HepG2 (cell line): ENCODE results near the gene MEGF6. TPM values are rescaled to one million over a fixed set of nuclear protein-coding genes. Genes with fewer than 3 reads are reported as not detected.

ENCODE experiments used
- DBP ChIP-seq: sonication (generic); formaldehyde crosslinking; IDR thresholded peaks from 2 replicates; pipeline ENCODE4 v1.4.0; 2020; ENCODE audit warnings: missing genetic modification reagents; ENCODE audit errors: not compliant biosample characterization
- NFKBIZ ChIP-seq: IDR thresholded peaks from 2 replicates; pipeline ENCODE4 v1.6.1; 2018; ENCODE audit warnings: missing genetic modification reagents, missing compliant biosample characterization
- REXO4 ChIP-seq: sonication (generic); formaldehyde crosslinking; IDR thresholded peaks from 2 replicates; pipeline ENCODE4 v1.8.0; 2022; ENCODE audit warnings: missing genetic modification reagents, mild to moderate bottlenecking, borderline replicate concordance
- TEAD3 ChIP-seq: optimal IDR thresholded peaks from 2 replicates; pipeline ENCODE3; 2016; ENCODE audit warnings: borderline replicate concordance
- ZNF205 ChIP-seq: IDR thresholded peaks from 2 replicates; pipeline ENCODE4 v1.6.1; 2018; ENCODE audit warnings: missing biosample characterization, missing genetic modification reagents
- ZNF512 ChIP-seq: sonication (generic); formaldehyde crosslinking; IDR thresholded peaks from 2 replicates; pipeline ENCODE4 v1.4.0; 2020; ENCODE audit warnings: mild to moderate bottlenecking, missing genetic modification reagents
- polyA plus RNA-seq, 8 experiments: library from polyadenylated mRNA; depleted of rRNA in 3 of 8; stranded (reverse) in 7 of 8; unstranded in 1 of 8; fragments of >200 nt; fragmentation: Illumina TruSeq in 4 of 8; extraction: Trizol in 4 of 8; gene quantifications; 2 replicates each; pipeline versions ENCODE4 v1.2.1 to v1.2.3, GENCODE V29; 2011 to 2016; ENCODE audit warnings: low read depth in 4 of 8, missing spikeins in 1 of 8, mixed read lengths in 1 of 8; ENCODE audit not compliant: insufficient read depth in 1 of 8
- total RNA-seq, 5 experiments: library from RNA; depleted of rRNA; stranded (reverse); fragments of >200 nt; fragmentation: Illumina TruSeq; extraction: Trizol; gene quantifications; 2 replicates each; pipeline ENCODE4 v1.2.3, GENCODE V29; 2016; ENCODE audit warnings: low read depth in 1 of 5
- TF ChIP-seq, protein P1 (sequence below): sonication (generic); formaldehyde crosslinking; IDR thresholded peaks from 2 replicates; pipeline ENCODE4 v1.5.0; 2020; ENCODE audit warnings: missing genetic modification reagents
- TF ChIP-seq, protein P2 (sequence below): sonication (generic); formaldehyde crosslinking; IDR thresholded peaks from 2 replicates; pipeline ENCODE4 v1.4.0; 2020; ENCODE audit warnings: missing genetic modification reagents, borderline replicate concordance
- TF ChIP-seq, protein P3 (sequence below): sonication (generic); formaldehyde crosslinking; IDR thresholded peaks from 2 replicates; pipeline ENCODE4 v1.4.0; 2020; ENCODE audit warnings: missing genetic modification reagents, mild to moderate bottlenecking, borderline replicate concordance

Gene MEGF6
- total and polyA plus RNA-seq, 2 of the 13 experiments (the other 11 are each of a cell fraction or from before 2014, with no cell fraction given), result 1.9 TPM

GRCh38 chr1:3649342-3650247 lies 38.3 kb upstream of the MEGF6 start, which contains the start of gene WRAP73 (continued):
- TF ChIP-seq, protein P1, sequence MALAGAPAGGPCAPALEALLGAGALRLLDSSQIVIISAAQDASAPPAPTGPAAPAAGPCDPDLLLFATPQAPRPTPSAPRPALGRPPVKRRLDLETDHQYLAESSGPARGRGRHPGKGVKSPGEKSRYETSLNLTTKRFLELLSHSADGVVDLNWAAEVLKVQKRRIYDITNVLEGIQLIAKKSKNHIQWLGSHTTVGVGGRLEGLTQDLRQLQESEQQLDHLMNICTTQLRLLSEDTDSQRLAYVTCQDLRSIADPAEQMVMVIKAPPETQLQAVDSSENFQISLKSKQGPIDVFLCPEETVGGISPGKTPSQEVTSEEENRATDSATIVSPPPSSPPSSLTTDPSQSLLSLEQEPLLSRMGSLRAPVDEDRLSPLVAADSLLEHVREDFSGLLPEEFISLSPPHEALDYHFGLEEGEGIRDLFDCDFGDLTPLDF (CRISPR knock-in tag), result peak; percentile 74; the same call in 1 of the 2 replicates
- TF ChIP-seq TEAD3 (CRISPR knock-in tag), result no peak
- no peak for TF ChIP-seq REXO4 (CRISPR knock-in tag)
- TF ChIP-seq DBP (CRISPR knock-in tag), result no peak
- TF ChIP-seq NFKBIZ (CRISPR knock-in tag), result no peak
- TF ChIP-seq, protein P2, sequence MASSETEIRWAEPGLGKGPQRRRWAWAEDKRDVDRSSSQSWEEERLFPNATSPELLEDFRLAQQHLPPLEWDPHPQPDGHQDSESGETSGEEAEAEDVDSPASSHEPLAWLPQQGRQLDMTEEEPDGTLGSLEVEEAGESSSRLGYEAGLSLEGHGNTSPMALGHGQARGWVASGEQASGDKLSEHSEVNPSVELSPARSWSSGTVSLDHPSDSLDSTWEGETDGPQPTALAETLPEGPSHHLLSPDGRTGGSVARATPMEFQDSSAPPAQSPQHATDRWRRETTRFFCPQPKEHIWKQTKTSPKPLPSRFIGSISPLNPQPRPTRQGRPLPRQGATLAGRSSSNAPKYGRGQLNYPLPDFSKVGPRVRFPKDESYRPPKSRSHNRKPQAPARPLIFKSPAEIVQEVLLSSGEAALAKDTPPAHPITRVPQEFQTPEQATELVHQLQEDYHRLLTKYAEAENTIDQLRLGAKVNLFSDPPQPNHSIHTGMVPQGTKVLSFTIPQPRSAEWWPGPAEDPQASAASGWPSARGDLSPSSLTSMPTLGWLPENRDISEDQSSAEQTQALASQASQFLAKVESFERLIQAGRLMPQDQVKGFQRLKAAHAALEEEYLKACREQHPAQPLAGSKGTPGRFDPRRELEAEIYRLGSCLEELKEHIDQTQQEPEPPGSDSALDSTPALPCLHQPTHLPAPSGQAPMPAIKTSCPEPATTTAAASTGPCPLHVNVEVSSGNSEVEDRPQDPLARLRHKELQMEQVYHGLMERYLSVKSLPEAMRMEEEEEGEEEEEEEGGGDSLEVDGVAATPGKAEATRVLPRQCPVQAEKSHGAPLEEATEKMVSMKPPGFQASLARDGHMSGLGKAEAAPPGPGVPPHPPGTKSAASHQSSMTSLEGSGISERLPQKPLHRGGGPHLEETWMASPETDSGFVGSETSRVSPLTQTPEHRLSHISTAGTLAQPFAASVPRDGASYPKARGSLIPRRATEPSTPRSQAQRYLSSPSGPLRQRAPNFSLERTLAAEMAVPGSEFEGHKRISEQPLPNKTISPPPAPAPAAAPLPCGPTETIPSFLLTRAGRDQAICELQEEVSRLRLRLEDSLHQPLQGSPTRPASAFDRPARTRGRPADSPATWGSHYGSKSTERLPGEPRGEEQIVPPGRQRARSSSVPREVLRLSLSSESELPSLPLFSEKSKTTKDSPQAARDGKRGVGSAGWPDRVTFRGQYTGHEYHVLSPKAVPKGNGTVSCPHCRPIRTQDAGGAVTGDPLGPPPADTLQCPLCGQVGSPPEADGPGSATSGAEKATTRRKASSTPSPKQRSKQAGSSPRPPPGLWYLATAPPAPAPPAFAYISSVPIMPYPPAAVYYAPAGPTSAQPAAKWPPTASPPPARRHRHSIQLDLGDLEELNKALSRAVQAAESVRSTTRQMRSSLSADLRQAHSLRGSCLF (CRISPR knock-in tag), result no peak
- no peak for TF ChIP-seq ZNF512 (CRISPR knock-in tag)
- TF ChIP-seq, protein P3, sequence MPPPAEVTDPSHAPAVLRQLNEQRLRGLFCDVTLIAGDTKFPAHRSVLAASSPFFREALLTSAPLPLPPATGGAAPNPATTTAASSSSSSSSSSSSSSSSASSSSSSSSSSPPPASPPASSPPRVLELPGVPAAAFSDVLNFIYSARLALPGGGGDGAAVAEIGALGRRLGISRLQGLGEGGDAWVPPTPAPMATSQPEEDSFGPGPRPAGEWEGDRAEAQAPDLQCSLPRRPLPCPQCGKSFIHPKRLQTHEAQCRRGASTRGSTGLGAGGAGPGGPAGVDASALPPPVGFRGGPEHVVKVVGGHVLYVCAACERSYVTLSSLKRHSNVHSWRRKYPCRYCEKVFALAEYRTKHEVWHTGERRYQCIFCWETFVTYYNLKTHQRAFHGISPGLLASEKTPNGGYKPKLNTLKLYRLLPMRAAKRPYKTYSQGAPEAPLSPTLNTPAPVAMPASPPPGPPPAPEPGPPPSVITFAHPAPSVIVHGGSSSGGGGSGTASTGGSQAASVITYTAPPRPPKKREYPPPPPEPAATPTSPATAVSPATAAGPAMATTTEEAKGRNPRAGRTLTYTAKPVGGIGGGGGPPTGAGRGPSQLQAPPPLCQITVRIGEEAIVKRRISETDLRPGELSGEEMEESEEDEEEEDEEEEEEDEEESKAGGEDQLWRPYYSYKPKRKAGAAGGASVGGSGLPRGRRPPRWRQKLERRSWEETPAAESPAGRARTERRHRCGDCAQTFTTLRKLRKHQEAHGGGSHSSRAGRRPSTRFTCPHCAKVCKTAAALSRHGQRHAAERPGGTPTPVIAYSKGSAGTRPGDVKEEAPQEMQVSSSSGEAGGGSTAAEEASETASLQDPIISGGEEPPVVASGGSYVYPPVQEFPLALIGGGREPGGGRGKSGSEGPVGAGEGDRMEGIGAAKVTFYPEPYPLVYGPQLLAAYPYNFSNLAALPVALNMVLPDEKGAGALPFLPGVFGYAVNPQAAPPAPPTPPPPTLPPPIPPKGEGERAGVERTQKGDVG (CRISPR knock-in tag), result no peak
- 0 out of 2 replicates have a peak, but pooled peaks have one; percentile 14 for TF ChIP-seq ZNF205 (CRISPR knock-in tag)
